ENCODE data around the gene OR2C3.
"Not testable (repeated sequence)": the region's sequence is repeated elsewhere in the genome, so short reads cannot be mapped to it uniquely, and the experiment has no call there.

OR2C3 gene

GRCh38 chr1:247517795-247518612 lies 18.2 kb downstream of the OR2C3 start:
- DNase-seq (ENCODE audit: low spot score) = no peak

- DNase-seq (ENCODE audit: low spot score) = no peak
Observed at GRCh38 chr1:247506831-247507230, 29.4 kb downstream of the OR2C3 start.

GRCh38 chr1:247500865-247501264 lies 35.4 kb downstream of the OR2C3 start:
- no peak for DNase-seq (ENCODE audit: low spot score)

DNA sequence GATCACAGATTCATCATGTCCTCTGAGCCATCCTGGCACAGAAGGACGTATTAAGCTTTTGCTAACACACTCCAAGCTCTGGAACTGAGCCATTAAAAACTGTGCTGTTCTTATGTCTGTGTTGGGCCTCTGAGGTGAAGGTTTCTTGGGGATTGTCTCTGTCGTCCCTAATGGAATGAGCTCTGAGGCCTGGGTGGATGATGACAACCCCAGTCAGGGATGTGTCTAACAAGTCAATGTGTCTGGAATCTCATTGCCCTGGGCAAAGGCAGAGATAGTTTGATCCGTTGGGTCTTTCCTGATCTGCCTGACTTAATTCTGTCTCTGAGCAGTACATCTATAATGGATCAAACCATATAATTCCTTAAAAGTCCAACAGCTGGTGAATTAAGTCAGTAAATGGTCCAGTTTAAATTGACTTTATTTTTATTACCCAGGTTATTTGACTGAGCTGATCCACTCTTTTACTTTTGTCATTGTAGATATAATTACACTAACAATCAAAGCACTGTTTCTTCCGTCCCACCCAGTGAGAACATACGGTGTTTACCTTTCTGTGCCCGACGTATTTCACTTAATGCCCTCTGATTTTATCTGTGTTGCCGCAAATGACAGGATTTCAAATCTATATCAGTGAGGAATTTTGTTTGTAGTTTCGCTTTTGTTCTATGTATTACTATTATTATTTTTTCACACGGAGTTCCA lies 39.5 kb downstream of the OR2C3 start:
- DNase-seq (ENCODE audit: low spot score) = no peak

- no peak for DNase-seq (ENCODE audit: low spot score)
Observed at GRCh38 chr1:247494767-247495166, 41.5 kb downstream of the OR2C3 start.

DNA sequence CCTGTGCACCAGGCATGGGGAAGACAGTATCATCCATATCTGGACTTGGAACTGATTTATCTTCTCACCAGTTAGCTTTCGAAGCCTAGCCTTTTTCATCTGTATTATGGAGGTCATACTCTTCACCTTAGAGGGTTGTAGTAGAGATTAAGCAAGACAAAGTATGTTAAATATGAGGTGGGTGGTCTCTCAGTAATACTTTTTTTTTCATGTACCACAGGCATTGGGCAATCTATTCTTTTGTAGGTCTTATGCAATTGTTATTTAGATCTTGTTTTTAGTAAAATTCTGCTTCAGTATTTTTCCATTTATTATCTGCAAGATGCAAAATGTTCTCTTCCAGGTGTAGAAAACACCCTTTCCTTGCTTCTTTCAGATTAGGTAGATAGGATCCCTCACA lies 43.1 kb downstream of the OR2C3 start:
- no peak for DNase-seq (ENCODE audit: low spot score)

DNA sequence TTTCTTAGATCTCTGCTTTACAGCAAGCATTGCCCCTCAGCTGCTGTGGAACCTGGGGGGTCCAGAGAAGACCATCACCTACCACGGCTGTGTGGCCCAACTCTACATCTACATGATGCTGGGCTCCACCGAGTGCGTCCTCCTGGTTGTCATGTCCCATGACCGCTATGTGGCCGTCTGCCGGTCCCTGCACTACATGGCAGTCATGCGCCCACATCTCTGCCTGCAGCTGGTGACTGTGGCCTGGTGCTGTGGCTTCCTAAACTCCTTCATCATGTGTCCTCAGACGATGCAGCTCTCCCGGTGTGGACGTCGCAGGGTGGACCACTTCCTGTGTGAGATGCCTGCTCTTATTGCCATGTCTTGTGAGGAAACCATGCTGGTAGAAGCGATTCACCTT lies 44.9 kb downstream of the OR2C3 start:
- no peak for DNase-seq (ENCODE audit: low spot score)

DNA sequence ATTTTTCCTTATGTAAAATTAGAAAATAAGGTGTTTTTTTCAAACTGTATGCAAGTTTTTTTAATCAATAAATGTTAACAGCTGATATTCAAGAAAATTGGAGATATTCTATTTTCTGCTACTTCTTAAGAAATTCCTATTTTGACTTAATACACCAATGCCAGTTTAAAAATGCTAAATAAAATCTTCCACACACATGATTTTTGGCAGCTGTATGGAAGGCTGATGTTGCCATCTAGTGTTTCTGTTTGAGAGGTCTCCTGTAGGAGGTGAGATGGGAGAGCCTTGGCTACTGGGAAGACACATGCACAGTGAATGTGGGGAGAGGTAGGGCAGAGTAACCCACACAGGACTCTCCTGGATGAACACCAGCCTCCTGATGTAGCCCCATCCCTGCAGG lies 49.2 kb downstream of the OR2C3 start:
- peak; percentile 29 for DNase-seq (ENCODE audit: low spot score)

DNA sequence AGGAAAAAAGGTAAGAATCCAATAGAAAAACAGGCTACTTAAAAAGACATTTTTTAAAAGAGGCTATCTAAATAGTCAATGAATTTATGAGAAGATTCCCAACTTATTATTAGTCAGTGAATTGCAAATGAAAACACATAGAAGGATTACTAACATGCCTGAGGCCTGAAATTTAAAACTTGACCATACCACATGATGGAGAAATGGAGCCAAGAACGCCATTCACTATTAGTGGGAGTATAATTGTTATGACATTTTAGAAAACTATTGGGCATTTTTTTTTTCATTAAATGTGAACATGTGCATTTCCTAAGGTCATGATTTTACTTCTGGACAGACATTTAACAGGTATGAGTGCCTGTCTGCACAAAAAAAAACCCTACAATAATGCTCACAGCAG lies 53.5 kb downstream of the OR2C3 start:
- no peak for DNase-seq (ENCODE audit: low spot score)

GRCh38 chr1:247476328-247477058 lies 59.7 kb downstream of the OR2C3 start:
- DNase-seq (ENCODE audit: low spot score) = not testable (repeated sequence)

DNA sequence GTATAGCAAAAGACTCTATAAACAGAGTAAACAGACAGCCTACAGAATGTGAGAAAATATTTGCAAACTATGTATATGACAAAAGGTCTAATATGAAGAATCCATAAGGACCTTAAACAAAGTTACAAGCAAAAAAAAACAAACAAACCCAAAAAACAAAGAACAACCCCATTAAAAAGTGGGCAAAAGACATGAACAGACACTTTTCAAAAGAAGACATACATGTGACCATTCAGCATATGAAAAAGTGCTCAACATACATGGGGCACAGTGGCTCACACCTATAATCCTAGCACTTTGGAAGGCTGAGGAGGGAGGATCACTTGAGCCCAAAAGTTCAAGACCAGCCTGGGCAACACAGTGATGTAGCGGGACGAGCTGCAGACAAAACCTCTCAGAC lies 60.4 kb downstream of the OR2C3 start:
- DNase-seq (ENCODE audit: low spot score) = no peak

All from AG08396 (cell line).